Endothelial cell of umbilical vein (primary cell): ENCODE results near the gene MYO5B. TPM values are rescaled to one million over a fixed set of nuclear protein-coding genes. Genes with fewer than 3 reads are reported as not detected.

Source experiments
- BruUV-seq: library from RNA; stranded (reverse); fragments of 400-500 nt; replicated peaks from 2 replicates; lab custom pipeline; 2021; lab: Mats Ljungman, UMichigan
- CTCF ChIA-PET: fragments of 300-600, 350-600 bp; sonication (Branson Sonifier 250); formaldehyde crosslinking; loops from one replicate; lab custom pipeline; 2021; ENCODE audit warnings: antibody characterized with exemption, inconsistent platforms; lab: Charles Lee
- POLR2A ChIA-PET: fragments of 300-600, 350-600 bp; sonication (Branson Sonifier 250); formaldehyde crosslinking; loops from one replicate; lab custom pipeline; 2021; ENCODE audit warnings: antibody characterized with exemption, inconsistent platforms; lab: Charles Lee
- DNase-seq: peaks from one replicate; pipeline ENCODE4 v3.0.0-alpha.2; 2011; ENCODE audit warnings: low read depth, low spot score
- FAIRE-seq: peaks from 2 replicates; lab custom pipeline; 2011; peaks lifted over from hg19 to GRCh38; lab: Jason Lieb, UNC
- H2AFZ ChIP-seq: 2 replicates; pipeline ENCODE4 v1.6.0; 2012; ENCODE audit warnings: low read depth, low read length, control low read depth, inconsistent platforms
- H3K27ac ChIP-seq: 2 replicates; pipeline ENCODE4 v1.5.1; 2011; ENCODE audit warnings: low read depth, mild to moderate bottlenecking, control low read depth, low read length, moderate library complexity; ENCODE audit not compliant: insufficient read depth
- H3K27me3 ChIP-seq, 2 experiments: 2 replicates each; pipeline versions ENCODE4 v1.6.0 to v1.6.1; 2011; ENCODE audit warnings: low read length in 2 of 2, mixed read lengths in 1 of 2; ENCODE audit not compliant: control insufficient read depth in 2 of 2, insufficient read depth in 2 of 2
- H3K36me3 ChIP-seq, 2 experiments: 2 replicates in 1 of 2; 3 replicates in 1 of 2; pipeline ENCODE4 v1.5.1; 2011; ENCODE audit warnings: low read length in 2 of 2, mild to moderate bottlenecking in 1 of 2, moderate library complexity in 1 of 2; ENCODE audit not compliant: control insufficient read depth in 2 of 2, insufficient read depth in 2 of 2; ENCODE audit errors: extremely low read depth in 1 of 2
- H3K4me1 ChIP-seq: 3 replicates; pipeline ENCODE4 v1.5.1; 2011; ENCODE audit warnings: mild to moderate bottlenecking, low read length; ENCODE audit not compliant: control insufficient read depth, insufficient read depth; ENCODE audit errors: extremely low read depth
- H3K4me2 ChIP-seq: 2 replicates; pipeline ENCODE4 v1.6.1; 2011; ENCODE audit warnings: low read length, control low read depth, mixed read lengths; ENCODE audit not compliant: insufficient read depth
- H3K4me3 ChIP-seq, 3 experiments: fragments of 200-600 bp in 1 of 3; sonication (generic), shearing (Covaris generic) in 1 of 3; replicated peaks in 1 of 3; 2 replicates each; pipeline ENCODE4 v1.5.1; 2011 to 2016; ENCODE audit warnings: control low read depth in 3 of 3, low read length in 3 of 3, mild to moderate bottlenecking in 2 of 3, inconsistent platforms in 1 of 3, low read depth in 1 of 3, moderate library complexity in 1 of 3; ENCODE audit not compliant: insufficient read depth in 1 of 3
- H3K79me2 ChIP-seq: 2 replicates; pipeline ENCODE4 v1.6.0; 2012; ENCODE audit warnings: low read length, inconsistent platforms; ENCODE audit not compliant: control insufficient read depth, insufficient read depth
- H3K9ac ChIP-seq: replicated peaks from 2 replicates; pipeline ENCODE3; 2011; ENCODE audit warnings: low read length, control low read depth; ENCODE audit not compliant: insufficient read depth; ENCODE audit errors: extremely low read depth
- H3K9me1 ChIP-seq: replicated peaks from 3 replicates; pipeline ENCODE4 v1.6.0; 2011; ENCODE audit warnings: mild to moderate bottlenecking, low read length; ENCODE audit not compliant: control insufficient read depth, insufficient read depth; ENCODE audit errors: extremely low read depth
- H3K9me3 ChIP-seq: replicated peaks from 2 replicates; pipeline ENCODE4 v1.5.1; 2012; ENCODE audit warnings: low read length, inconsistent platforms; ENCODE audit not compliant: control insufficient read depth, insufficient read depth
- H4K20me1 ChIP-seq: replicated peaks from 2 replicates; pipeline ENCODE3; 2011; ENCODE audit warnings: mild to moderate bottlenecking, low read length; ENCODE audit not compliant: control insufficient read depth, insufficient read depth; ENCODE audit errors: extremely low read depth
- EZH2 ChIP-seq: IDR thresholded peaks from 2 replicates; pipeline ENCODE4 v1.6.1; 2012; ENCODE audit warnings: borderline replicate concordance, low read depth, mild to moderate bottlenecking, moderate library complexity, low read length, inconsistent platforms; ENCODE audit not compliant: severe bottlenecking
- FOS ChIP-seq: IDR thresholded peaks from 2 replicates; pipeline ENCODE4 v1.6.1; 2011; ENCODE audit warnings: mild to moderate bottlenecking, low read length, moderate library complexity, borderline replicate concordance; ENCODE audit not compliant: insufficient read depth
- GATA2 ChIP-seq: IDR thresholded peaks from 2 replicates; pipeline ENCODE4 v1.7.0; 2011; ENCODE audit warnings: low read depth, mild to moderate bottlenecking, moderate library complexity, mixed read lengths, low read length; ENCODE audit not compliant: insufficient read length, insufficient read depth
- JUN ChIP-seq: IDR thresholded peaks from 2 replicates; pipeline ENCODE4 v1.6.1; 2011; ENCODE audit warnings: borderline replicate concordance, low read depth; ENCODE audit not compliant: insufficient read length, insufficient read depth
- MYC ChIP-seq: IDR thresholded peaks from one replicate; pipeline ENCODE4 v1.6.1; 2011; ENCODE audit warnings: mild to moderate bottlenecking, low read depth, low read length
- POLR2A ChIP-seq: IDR thresholded peaks from 2 replicates; pipeline ENCODE4 v1.6.1; 2012; ENCODE audit warnings: low read depth, mild to moderate bottlenecking, control low read depth, low read length
- POLR2AphosphoS5 ChIP-seq: IDR thresholded peaks from 2 replicates; pipeline ENCODE4 v1.6.1; 2012; ENCODE audit warnings: low read depth, mild to moderate bottlenecking, control low read depth, low read length, moderate library complexity; ENCODE audit not compliant: insufficient read depth
- dilution Hi-C: fragments of 300-500 bp; cut with MboI; formaldehyde crosslinking; loops from one replicate; pipeline ENCODE4 v1.15.0; 2019; ENCODE audit warnings: low sequenced_read_pairs; ENCODE audit not compliant: extremely low pct_ligation_motif_present
- intact Hi-C: fragments of 100-400 bp; cut with micrococcal nuclease; formaldehyde crosslinking; loops from one replicate; pipeline ENCODE4 v1.10.0; 2022
- polyA plus RNA-seq, 4 experiments: library from polyadenylated mRNA; depleted of rRNA in 3 of 4; stranded (reverse) in 3 of 4; unstranded in 1 of 4; fragments of >200 nt; gene quantifications; 2 replicates each; pipeline versions ENCODE4 v1.2.1 to v1.2.3, GENCODE V29; 2011 to 2012; ENCODE audit warnings: missing spikeins in 1 of 4
- total RNA-seq: library from RNA; stranded (reverse); gene quantifications from 2 replicates; pipeline ENCODE4 v1.2.3, GENCODE V29; 2021
- TF ChIP-seq, protein P1 (sequence below), 2 donors: IDR thresholded peaks; 1 replicate in 1 of 2; 2 replicates in 1 of 2; pipeline ENCODE4 v1.5.1; 2011; ENCODE audit warnings: low read length in 2 of 2, mild to moderate bottlenecking in 2 of 2, moderate library complexity in 2 of 2, control low read depth in 1 of 2, inconsistent platforms in 1 of 2, low read depth in 1 of 2; ENCODE audit not compliant: insufficient read depth in 1 of 2; ENCODE audit errors: extremely low read depth in 1 of 2
- TF ChIP-seq, protein P2 (sequence below): IDR thresholded peaks from 2 replicates; pipeline ENCODE4 v1.6.1; 2011; ENCODE audit not compliant: insufficient read depth, insufficient read length

The MYO5B gene
- total and polyA plus RNA-seq, 2 donors (not counting 3 experiments of a cell fraction or from before 2014, with no cell fraction given), result 0.54 to 1.1 TPM

DNA sequence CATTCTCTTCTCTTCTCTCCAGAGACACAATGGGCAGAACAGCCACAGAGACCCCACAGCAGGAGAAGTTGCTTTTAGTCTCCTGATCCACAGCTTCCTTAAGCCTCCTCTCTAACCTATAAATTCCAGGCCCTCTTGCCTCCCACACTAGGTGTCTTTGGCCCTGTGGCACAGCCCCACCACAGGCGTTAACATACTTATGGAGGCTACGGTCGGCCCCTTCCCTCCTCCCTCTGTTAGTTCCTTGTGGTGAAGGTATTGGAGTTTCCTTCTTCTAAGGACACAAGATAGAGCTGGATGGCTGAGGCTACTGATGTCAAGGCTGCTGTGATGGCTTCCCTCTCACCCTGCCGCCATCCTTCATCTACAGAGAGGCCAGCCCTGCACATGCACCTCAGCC, 258.1 kb downstream of the MYO5B start:
- no peak for DNase-seq
- H3K9me3 ChIP-seq, result no peaks in the 10 kb centered on the region
- H2AFZ ChIP-seq, result no peak overlapping the region
- dilution Hi-C loops (no loop called here), intact Hi-C loops (no loop called here)
- H3K9ac ChIP-seq, result no peak overlapping the region
- no peaks in the 10 kb centered on the region for H3K36me3 ChIP-seq
- H4K20me1 ChIP-seq, result no peaks in the 10 kb centered on the region
- H3K4me3 ChIP-seq, result no peak overlapping the region
- ChIA-PET CTCF (no interaction called here), POLR2A (no interaction called here)
- BruUV-seq, result no TSS peak
- H3K27ac ChIP-seq, result no peak overlapping the region
- H3K4me2 ChIP-seq, result no peak overlapping the region
- H3K4me1 ChIP-seq, result no peaks in the 10 kb centered on the region
- no peaks in the 10 kb centered on the region for H3K79me2 ChIP-seq
- H3K27me3 ChIP-seq, result peaks cover 0 to 2% of the 10 kb centered on the region in 2 experiments
- TF ChIP-seq FOS, result no peak
- no peak for TF ChIP-seq POLR2AphosphoS5
- TF ChIP-seq, protein P1, sequence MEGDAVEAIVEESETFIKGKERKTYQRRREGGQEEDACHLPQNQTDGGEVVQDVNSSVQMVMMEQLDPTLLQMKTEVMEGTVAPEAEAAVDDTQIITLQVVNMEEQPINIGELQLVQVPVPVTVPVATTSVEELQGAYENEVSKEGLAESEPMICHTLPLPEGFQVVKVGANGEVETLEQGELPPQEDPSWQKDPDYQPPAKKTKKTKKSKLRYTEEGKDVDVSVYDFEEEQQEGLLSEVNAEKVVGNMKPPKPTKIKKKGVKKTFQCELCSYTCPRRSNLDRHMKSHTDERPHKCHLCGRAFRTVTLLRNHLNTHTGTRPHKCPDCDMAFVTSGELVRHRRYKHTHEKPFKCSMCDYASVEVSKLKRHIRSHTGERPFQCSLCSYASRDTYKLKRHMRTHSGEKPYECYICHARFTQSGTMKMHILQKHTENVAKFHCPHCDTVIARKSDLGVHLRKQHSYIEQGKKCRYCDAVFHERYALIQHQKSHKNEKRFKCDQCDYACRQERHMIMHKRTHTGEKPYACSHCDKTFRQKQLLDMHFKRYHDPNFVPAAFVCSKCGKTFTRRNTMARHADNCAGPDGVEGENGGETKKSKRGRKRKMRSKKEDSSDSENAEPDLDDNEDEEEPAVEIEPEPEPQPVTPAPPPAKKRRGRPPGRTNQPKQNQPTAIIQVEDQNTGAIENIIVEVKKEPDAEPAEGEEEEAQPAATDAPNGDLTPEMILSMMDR (IDR thresholded peaks at IDR 0.05; ENCODE audit: extremely low read depth in 1 of 2, insufficient read depth in 1 of 2, low read depth in 1 of 2, low read length in 2 of 2), result no peak
- TF ChIP-seq, protein P2, sequence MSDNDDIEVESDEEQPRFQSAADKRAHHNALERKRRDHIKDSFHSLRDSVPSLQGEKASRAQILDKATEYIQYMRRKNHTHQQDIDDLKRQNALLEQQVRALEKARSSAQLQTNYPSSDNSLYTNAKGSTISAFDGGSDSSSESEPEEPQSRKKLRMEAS, result no peak
- no peak for TF ChIP-seq POLR2A
- no peak for TF ChIP-seq JUN
- no peak for TF ChIP-seq EZH2
- TF ChIP-seq MYC, result no peak
- no peak for TF ChIP-seq GATA2
- no peaks in the 10 kb centered on the region for H3K9me1 ChIP-seq
- no peak for FAIRE-seq
